ENCODE data around the gene WNK1.
"Not testable (repeated sequence)": the region's sequence is repeated elsewhere in the genome, so short reads cannot be mapped to it uniquely, and the experiment has no call there.

WNK1 gene

DNA sequence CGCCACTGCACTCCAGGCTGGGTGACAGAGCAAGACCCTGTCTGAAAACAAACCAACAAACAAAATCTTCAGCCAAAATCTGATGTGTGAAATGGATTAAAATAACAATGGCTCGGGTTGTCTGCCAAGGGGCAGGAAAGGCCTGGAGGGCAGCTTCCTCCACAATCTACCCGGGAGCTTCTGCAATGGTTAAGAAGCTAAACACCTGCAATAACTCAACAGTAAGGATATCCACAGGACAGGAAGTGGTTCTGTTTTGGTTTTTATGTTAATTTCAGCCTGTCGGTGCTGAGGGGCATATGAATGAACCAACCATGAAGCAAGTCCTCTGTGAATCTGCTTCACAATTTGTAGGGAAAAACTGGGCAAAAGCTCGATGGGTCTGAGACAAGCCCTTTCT lies 162.7 kb downstream of the WNK1 start:
- no peak for DNase-seq

DNA sequence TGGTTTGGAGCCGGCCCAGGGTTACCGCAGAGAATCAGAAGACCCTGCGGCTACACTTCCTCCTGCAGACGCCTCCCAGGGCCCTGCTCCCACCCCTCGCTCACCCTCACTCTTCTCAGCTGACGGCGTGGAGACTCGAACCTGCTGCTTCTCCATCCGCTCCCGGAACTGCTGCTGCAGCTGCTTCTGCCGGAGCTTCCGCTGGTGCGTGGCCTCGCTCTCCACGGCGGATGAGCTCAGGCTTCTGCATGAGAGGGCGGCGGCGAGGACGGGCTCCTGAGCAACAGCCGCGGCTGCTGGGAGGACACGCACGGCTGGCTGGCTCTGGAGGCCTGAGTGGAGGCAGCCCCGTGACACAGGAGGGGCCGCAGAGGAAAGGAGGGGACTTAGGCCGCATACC lies 163.9 kb downstream of the WNK1 start:
- no peak for DNase-seq

DNA sequence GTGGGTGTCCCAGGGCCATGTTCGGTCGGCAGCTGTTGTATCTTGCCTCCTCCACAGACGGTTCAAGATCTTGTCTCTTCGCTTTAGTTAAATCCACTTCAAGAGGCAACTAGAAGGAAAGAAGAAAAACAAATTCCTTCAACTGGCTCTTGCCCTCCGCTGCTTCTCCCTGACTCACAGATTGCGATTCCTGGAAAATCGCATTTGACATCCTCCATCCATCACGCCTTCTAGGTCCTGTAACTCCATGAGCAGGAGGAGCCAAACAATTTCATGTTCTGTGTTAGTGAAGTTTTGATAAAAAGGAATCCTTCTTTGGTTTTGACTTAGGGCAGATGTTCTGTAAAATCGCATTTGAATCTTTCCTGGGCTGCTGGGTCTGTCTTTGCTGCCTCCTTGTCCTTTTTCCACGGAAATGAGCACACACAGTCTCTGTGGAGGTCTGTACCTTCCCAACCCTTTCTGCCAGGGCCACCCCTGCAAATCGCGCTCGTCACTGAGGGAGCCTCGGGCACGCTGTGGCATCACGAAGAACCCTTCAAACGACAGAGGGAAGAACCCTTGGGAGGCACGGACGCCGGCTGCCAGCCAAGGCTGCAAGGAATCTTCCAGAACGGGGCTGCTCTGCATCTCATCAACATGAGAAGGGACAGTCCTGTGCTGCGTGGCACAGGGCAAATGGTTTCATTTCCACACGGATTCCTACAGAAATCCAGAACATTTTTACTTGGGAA lies 164.5 kb downstream of the WNK1 start:
- DNase-seq = no peak

DNA sequence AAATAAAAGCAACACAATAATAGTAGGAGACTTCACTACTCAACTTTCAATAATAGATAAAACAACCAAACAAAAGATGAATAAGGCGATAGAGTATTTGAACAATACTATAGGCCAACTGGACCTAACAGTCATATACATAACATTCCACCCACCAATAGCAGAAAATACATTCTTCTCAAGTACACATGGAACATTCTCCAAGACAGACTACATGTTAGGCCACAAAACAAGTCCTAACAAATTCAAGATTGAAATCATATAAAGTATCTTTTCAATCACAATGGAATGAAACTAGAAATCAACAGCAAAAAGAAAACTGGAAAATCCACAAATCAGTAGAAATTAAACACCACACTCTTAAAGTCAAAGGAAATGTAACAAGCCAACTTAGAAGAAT lies 168.3 kb downstream of the WNK1 start:
- DNase-seq = no peak

DNA sequence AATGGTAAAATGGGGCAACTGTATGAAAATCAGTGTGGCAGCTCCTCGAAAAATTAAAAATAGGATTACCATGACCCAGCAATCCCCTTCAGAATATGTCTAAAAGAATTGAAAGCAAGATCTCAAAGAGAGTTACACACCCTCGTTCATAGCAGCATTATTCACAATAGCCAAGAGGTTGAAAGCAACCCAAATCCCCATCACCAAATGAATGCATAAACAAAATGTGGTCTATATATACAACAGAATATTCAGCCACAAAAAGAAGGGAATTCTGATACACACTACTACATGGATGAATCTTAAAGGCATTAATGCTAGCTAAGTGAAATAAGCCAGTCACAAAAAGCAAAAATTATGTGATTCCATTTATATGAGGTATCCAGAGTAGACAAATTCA lies 169.9 kb downstream of the WNK1 start:
- no peak for DNase-seq

DNA sequence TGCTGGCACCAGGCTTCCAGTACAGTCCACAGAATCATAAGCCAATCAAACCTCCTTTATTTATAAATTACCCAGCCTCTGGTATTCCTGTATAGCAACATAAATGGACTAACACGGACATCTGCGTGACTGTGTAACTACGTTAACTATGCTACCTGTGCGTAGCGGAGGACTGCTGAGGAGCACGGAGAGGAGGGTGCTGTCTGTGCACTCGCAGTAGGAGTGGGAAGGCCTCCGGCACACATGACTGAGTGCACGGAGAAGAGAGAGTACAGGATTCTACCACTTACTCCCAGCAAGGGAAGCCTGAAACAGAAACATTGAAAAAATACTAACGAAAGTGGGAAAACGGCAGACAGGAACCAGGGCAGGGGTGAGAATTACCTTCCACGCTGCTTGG lies 174.3 kb downstream of the WNK1 start:
- DNase-seq = no peak

DNA sequence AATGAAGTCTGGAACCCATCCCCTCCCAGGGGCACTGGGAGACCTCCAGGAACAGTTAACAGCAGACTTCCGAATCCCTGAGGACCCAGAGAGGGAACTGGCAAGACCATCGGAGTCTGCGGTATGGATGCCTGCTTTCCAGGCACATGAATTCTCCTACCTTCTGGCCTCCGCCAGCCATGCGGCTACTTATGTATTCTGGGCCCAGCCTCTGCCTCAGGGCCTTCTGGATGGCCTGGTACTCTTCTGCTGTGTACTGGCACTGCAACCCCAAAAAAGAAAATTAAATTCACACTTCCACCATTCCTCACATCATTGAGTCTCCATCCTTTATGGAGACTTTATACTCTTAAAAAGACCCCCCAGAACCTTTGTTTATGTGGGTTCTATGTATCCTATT lies 178.7 kb downstream of the WNK1 start:
- no peak for DNase-seq

DNA sequence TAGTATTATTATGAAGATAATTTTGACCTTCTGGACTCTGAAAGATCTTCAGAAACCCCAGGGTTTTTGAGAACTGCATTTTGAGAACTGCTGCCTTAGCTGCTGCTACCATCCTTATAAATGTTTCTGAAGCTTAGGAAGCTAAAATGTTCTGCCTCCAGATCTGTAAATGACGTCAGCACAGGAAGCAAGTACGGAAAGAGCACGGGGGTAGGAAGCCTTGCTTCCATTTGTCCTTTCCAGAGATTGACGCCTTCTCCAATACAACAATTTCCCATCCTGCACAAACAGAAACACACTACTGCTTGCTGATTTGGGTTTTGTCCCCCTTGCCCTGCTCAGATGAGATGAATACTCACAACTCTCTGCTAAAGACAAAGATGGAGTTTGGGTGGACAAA lies 179.2 kb downstream of the WNK1 start:
- DNase-seq = no peak

DNA sequence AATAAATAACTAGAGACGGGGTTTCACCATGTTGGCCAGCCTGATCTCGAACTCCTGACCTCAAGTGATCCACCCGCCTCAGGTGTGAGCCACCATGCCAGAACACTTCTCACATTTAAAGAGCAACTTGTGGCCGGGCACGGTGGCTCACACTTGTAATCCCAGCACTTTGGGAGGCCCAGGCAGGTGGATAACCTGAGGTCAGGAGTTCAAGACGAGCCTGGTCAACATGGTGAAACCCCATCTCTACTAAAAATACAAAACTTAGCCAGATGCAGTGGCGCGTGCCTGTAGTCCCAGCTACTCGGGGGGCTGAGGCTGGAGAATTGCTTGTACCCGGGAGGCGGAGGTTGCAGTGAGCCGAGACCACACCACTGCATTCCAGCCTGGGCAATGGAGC lies 183.5 kb downstream of the WNK1 start:
- not testable (repeated sequence) for DNase-seq

DNA sequence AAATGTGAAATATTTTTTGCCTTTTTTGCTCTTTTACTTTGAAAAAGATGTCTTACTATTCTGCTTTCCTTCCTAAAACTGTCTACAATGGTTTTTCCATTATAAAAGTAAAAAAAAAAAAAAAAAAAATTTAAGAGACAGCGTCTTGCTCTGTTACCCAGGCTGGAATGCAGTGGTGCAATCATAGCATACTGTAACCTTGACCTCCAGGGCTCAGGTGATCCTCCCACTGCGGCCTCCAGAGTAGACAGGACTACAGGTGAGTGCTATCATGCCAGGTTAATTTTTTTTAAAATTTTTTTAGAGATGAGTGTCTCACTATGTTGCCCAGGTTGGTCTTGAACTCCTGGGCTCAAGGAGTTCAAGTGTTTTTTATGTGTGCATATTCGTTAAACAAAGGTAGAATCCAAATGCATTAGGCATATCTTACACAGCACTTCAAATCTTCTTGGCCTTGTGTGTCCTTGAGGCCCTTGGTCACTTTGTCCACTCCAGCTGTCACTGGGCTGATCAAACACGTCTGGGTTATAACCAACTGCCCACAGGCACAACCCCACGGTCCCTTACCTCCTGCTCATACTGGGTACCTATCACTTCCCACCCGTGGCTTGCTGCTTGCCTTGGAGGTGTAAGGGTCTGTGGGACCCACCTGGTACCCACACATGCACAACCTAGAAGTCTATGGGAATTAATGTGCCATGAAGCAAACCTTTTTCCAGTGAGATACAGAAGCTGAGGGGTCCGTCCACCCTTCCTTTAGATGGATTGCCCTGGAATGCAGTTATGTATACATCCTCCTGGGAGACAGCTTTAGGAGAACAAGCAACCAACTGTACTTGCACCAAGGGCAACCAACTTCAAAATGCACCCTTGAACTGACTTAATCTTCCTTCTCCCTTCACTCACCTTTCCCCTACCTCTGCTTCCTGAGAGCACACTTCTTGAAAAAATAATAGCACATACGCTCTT lies 184.3 kb downstream of the WNK1 start:
- no peak for DNase-seq

DNA sequence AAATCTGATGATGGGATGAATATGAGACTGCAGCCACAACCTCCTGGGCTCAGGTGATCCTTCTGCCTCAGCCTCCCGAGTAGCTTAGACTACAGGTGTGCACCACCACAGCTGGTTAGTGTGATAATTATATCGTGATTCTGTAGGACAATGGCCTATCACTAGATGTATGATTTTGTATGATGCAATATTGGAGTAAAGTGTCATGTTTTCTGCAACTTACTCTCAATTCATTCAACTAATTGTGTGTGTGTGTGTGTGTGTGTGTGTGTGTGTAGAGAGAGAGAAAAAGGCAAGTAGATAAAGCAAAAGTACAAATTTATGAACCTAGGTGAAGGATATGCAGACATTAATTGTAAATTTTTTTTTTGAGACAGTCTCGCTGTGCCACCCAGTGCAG lies 186.4 kb downstream of the WNK1 start:
- no peak for DNase-seq

DNA sequence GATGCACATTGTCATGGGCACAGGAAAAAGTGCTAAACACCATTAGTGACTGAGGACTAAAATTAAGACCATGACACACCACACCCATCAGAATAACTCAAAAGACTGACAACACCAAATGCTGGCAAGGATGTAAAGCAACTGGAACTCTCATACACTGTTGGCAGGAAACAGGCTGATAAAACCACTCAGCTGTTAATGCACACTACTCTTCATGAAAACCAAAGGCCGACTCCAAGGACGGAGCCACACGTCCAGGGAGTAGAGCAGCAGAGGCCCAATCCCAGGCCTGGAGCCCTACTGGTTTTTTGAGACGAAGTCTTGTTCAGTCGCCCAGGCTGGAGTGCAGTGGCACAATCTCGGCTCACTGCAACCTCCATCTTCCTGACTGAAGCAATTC lies 190.7 kb downstream of the WNK1 start:
- DNase-seq = no peak

DNA sequence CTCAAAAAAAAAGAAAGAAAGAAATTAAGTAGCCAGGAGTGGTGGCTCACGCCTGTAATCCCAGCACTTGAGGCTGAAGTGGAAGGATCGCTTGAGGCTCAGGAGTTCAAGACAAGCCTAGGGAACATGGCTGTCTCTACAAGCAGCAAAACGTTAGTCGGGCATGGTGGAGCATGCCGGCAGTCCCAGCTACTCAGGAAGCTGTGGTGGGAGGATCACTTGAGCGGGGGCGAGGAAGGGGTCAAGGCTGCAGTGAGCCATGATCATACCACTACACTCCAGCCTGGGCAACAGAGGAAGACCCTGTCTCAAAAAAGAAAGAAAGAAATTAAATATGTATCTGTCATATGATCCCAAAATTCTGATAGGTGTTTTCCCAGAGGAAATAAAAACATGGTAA lies 191.8 kb downstream of the WNK1 start:
- no peak for DNase-seq

DNA sequence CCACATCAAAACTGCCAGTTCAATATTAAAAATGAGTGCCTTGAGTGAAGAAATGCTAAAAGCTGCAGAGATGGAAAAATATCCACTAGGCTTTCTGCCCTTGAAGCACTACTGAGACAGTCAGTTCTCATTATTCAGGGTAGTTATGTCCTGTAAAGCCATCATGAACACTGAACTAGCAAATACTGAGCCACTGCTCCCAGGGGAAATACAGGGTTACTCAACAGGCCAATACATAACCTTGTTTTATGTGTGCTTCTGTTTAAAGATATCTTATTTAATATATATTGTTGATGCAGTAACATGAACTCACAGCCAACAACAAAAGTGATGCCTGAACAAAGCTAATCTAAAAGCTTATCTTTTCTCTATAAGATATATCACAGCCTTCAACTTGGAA lies 193.8 kb downstream of the WNK1 start:
- DNase-seq = no peak

DNA sequence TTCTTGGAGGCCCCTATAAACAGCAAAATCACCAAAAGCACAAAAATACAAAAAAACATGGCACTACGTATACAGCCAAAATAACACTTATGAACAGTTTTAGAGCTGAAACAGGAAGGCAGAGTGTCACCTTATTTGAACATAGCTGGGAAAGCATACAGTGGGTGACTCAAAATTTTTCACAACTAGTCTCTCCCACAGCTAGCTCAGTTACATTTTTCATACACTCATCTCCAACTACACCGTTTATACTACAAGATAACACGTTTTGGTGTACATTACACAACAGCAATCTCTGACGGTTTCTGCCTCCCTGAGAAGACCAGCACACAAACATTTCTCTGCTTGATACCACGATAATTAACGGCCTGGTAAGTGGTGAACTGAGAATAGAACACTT lies 194.3 kb downstream of the WNK1 start:
- no peak for DNase-seq

DNA sequence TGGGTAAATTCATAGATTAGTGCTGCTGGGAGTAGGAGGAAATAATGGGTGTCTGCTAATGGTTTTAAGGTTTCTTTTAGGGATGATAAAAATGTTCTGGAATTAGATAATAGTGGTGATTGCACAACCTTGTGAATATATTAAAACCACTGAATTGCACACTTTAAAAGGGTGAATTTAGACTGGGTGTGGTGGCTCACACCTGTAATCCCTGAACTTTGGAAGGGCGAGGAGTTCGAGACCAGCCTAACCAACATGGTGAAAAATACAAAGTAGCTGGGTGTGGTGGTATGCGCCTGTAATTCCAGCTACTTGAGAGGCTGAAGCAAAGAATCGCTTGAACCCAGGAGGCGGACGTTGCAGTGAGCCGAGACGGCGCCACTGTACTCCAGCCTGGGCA lies 195.9 kb downstream of the WNK1 start:
- no peak for DNase-seq

DNA sequence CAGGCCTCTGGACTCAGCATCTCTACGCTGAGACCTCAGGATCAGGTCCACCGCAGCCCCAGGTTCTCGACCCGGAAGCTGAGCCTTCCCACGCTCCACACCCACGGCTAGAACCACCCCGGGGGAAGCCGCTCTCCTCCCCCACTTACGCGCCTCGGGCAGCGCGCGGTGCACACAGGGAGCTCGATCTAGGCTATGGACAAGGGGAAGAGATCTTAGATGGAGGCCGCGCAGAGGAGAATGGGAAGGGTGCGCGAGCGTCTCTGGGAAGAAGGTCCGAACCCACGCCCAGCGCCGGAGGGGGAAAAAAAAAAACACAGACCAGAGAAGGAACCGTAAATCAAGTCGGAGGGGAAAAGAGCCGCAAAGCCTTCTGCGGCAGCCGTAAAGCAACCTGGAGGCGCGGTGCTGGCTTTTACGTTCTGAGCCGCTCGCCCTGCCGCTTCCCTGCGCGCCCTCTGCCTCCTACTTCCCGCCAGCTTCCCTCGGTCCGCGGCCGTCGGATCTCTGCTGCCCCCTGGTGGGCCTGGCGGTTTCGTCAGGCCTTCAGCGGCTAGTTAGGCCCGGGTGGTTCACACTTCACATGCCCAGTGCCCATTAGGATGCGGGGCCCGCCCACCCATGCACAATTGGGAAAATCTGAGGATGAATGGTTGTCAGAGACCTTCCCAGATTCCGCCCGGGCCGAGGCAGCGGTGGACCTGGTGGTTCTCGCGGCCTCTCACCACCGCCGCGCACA lies 197.2 kb downstream of the WNK1 start, which contains the start of gene RAD52:
TSS of gene RAD52 (minus strand) at position 242 of the 739 bp plus-strand sequence. CDS start 16,636 bp downstream, outside the sequence.
- peak; percentile 99 for DNase-seq

DNA sequence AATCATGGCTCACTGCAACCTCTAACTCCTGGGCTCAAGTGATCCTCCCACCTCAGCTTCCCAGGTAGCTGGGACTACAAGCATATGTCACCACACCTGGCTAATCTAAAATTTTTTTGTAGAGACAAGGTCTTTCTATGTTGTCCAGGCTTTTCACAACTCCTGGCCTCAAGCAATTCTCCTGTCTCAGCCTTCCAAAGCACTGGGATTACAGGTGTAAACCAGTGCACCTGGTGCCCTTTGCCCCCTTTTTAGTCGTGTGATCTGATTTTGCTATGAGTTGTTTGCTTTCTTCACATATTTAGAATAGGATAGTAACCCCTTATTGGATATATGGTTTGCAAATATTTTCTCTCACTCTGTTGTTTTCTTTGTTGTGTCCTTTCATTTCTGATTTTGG lies 198.8 kb downstream of the WNK1 start:
- no peak for DNase-seq

DNA sequence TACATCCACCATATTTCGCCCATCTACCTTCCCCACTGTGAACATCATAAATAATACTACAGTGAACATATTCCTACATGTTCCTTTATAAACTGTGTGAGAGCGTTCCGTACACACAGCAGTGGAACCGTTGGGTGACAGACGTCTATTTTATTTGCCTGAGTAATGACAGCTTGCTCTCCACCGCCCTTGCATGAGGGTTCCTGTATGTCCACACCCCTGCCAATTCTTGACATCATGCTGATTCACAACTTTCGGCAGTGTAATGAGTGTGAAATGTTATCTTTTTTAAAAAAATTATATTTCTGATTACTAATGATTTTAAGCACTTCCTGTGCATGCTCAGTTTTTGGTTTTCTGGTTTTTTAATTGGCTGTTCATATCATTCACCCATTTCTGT lies 201.4 kb downstream of the WNK1 start:
- peak; percentile 57 for DNase-seq

DNA sequence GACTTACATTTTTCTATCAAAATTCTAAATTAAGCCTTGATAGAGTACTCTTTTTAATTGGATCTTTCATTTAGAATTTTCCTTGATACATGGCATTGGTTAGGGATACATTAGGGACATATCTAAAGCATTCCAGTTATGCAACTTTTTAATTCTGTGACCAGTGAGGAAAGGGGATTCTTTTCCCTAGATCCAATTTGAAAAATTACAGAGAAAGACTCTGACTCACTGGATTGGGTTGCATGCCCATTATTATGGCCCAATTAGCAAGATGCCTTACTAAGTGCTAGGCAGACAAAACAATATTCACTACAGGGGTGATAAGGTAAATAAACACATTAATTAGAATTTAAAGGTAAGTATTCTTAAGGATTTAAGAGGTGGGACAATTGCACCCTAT lies 202.4 kb downstream of the WNK1 start:
- no peak for DNase-seq

DNA sequence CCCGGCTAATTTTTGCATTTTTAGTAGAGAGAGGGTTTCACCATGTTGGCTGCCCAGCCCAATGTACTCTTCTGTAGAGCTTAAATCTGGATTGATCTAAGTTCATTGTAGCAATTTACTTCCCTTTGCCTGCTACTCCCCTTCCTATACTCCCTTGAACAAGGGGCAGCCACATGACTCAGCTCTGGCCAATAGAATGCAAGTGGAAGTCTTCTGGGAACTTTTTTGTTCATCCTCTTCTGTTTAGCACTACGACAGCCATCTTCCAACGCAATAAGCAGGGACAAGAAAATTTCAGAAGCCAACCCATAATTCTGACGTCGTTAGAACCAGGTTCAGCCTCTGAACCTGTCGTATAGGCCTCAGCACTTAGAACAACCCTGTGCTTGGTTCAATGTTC lies 203.6 kb downstream of the WNK1 start:
- no peak for DNase-seq

DNA sequence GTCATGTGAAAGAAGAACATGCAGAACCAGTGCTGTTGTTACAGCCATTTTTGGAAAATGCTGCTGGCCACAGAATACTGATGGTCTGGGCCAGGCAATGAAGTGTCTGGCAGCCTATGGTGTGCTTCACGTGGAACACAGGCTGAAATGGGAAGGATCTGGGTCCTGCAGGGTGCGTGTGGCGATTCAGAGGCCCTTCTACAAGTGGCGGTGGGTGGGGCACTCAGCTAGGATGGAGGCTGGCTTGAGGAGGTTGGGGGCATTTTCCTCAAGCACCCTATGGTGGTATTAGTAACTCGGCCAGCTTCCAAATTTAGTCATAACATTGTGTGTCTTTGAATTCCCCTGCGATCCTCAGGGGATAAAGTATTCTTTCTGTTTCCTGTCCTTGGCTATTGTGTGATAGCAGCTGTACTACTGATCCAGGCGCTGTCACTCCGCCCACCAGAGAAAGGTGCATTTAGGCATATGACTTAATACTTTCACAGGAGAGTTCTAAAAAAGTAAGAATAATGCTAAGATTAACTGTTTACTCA lies 206.3 kb downstream of the WNK1 start:
- no peak for DNase-seq
